Kidney capillary endothelial cell (primary cell): ENCODE measurements around the gene PTPN11.
"Not testable (repeated sequence)": the region's sequence is repeated elsewhere in the genome, so short reads cannot be mapped to it uniquely, and the experiment has no call there.

ENCODE experiments used
- DNase-seq: peaks from one replicate; pipeline ENCODE4 v3.0.0-alpha.2; 2018; ENCODE audit warnings: low spot score

Gene PTPN11

GRCh38 chr12:112409064-112409905, 9.5 kb upstream of the PTPN11 start, which contains the start of gene RPL6:
Gene RPL6, minus strand, starts transcription at chr12:112409605. Its CDS starts 949 bp downstream, at chr12:112408656.
- peak; percentile 86 for DNase-seq

GRCh38 chr12:112409906-112410244, 8.9 kb upstream of the PTPN11 start:
- no peak for DNase-seq

- DNase-seq, result no peak
These were observed 4.7 kb upstream of the PTPN11 start for GRCh38 chr12:112413855-112414625.

DNA sequence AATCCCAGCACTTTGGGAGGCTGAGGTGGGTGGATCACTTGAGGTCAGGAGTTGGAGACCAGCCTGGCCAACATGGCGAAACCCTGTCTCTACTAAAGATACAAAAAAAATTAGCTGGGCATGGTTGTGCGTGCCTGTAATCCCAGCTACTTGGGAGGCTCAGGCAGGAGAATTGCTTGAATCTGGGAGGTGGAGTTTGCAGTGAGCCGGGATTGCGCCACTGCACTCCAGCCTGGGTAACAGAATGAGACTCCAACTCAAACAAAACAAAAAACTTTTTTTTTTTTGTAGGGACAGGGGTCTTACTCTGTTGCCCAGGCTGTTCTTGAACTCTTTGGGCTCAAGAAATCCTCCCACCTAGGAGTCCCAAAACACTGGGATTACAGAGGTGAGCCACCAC, 3.3 kb upstream of the PTPN11 start:
- not testable (repeated sequence) for DNase-seq

DNA sequence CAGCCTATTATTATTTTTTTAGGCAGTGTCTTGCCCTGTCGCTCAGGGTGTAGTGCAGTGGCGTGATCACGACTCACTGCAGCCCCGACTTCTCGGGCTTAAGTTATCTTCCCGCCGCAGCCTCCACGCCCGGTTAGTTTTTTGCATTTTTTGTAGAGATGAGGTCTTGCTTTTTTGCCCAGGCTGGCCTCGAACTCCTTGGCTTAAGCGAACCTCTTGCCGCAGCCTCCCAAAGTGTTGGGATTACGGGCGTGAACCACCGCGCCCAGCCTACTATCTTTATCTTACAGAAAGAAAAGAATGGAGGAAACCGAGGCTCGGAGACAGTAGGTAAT, 507 bp upstream of the PTPN11 start:
- DNase-seq, result no peak

- peak; percentile 46 for DNase-seq
These were observed 768 bp downstream of the PTPN11 start for GRCh38 chr12:112419297-112420133.

GRCh38 chr12:112420740-112421139, 2.0 kb downstream of the PTPN11 start:
- no peak for DNase-seq

DNA sequence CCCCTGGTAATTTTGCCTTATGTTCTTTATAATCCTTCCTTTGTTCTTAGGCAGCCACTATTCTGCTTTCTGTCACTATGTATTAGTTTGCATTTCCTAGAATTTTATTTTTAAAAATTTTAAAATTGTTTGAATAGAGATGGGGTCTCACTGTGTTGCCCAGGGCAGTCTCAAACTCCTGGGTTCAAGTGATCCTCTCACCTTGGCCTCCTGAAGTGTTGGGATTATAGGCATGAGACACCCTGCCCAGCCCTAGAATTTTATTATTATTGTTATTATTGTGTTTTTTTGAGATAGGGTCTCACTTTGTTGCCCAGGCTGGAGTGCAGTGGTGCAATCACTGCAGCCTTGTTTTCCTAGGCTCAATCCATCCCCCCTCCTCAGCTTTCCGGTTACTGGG, 2.6 kb downstream of the PTPN11 start:
- no peak for DNase-seq

DNA sequence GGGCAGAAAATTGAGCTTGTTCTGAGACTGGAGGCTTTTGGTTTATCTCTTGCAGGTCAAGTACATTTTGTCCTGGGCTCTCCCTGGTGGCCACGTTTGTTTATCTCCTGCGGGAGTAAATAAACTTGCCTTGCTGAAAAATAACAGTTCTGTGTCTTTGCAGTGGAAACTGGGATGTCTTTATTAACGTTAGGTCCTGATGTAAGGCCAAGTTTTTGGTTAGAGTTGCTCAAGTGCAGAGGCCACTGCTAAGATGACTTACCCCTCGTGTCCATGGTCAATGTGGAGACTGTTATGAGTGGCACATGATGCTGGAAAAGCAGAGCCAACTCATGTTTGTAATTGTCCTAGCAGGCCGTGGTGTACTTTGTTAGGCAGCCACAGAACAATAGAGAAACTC, 3.8 kb downstream of the PTPN11 start:
- DNase-seq, result no peak

DNA sequence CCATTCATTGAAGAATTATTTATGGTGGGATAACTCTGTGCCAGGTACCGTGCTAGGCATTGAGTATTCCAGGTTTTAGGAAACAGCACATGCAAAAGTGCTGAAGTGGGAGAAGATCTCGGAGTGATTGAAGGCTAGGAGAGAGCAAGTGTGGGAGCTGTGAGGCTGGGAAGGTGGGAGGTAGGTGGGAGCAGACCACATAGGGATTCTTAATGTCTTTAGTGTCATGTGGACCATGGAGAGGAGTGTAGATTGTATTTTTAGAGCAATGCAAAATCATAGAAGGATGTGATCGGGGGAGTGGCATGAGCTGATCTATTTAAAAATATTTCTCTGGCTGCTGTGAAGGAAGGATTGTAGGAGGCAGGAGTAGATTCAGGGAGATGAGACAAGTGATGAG, 5.4 kb downstream of the PTPN11 start:
- DNase-seq, result no peak

- no peak for DNase-seq
These were observed 7.0 kb downstream of the PTPN11 start for GRCh38 chr12:112425582-112426382.

- DNase-seq, result no peak
These were observed 9.0 kb downstream of the PTPN11 start for GRCh38 chr12:112427760-112428159.

DNA sequence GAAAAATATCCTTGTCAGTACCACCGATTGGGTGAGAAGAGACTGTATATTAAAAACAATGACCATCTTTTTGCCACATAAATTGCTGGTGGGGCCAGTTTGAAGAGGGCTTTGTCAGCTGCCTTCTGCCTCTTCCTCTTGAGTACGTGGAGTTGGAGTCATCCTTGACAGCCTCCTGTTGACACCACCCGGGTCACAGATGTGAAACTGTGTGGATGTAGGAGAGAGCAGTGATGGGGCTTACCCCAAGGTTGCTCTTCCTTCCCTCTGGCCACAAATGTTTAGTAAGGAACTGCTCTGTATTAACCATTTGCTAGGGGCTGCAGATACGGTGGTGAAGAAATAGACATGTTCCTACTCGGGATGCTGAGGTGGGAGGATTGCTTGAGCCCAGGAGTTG, 12.2 kb downstream of the PTPN11 start:
- DNase-seq, result no peak

DNA sequence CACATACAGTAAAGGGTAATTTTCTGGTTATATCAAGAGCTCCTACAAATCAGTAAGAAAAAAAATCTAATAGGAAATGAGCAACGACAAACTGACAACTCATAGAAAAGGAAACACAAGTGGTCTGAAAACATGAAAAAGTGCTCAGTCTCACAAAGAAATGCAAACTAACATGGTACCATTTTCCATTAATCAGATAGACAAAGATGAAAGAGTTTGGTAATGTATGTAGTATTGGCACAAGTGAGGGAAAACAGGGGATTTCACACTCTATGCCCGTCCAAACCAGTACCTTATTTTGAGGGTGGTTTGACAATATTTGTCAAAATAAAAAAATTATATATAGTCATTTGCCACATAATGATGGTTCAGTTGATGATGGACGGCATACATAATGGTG, 13.2 kb downstream of the PTPN11 start:
- no peak for DNase-seq

GRCh38 chr12:112433551-112433950, 14.8 kb downstream of the PTPN11 start:
- no peak for DNase-seq

DNA sequence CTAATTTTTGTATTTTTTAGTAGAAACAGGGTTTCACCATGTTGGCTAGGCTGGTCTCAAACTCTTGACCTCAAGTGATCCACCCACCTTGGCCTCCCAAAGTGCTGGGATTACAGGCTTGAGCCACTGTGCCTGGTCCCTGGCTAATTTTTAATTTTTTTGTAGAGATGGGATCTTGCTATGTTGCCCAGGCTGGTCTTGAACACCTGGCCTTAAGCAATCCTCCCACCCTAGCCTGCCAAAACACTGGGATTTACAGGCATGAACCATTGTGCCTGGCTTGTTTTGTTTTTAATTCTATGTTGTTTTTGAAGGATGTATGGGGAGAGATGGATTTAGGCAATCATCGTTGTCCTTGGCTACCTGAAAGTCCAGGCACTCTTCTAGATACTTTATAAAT, 19.9 kb downstream of the PTPN11 start:
- DNase-seq, result not testable (repeated sequence)

DNA sequence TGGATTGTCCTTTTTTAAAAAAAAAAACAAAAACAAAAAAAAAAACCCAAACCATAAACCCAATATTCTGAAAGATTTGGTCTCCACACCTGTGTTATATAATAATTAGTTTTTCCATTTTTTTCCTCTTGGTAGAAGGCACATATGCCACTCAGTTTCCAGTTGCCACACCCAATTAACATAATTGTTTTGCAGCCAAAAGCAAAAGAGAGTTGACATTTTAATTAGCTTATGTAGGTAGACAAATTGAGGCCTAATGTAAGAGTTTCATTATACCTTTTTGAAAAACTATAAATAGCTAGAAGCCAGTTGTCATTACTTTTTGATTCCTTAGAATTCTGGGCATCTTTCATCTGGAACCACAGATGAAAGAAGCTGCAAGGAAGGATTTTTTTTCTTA, 21.0 kb downstream of the PTPN11 start:
- DNase-seq, result no peak

DNA sequence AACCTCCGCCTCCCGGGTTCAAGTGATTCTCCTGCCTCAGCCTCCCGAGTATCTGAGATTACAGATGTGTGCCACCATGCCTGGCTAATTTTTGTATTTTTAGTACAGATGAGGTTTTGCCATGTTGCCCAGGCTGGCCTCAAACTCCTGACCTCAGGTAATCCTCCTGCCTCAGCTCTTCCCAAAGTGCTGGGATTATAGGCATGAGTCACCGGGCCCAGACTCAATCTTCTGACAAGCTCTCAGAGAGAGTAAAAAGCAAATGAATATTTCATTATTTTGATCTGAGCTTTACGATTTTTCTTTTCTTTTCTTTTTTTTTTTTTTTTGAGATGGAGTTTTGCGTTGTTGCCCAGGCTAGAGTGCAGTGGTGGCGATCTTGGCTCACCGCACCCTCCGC, 21.9 kb downstream of the PTPN11 start:
- DNase-seq, result not testable (repeated sequence)

- no peak for DNase-seq
These were observed 25.2 kb downstream of the PTPN11 start for GRCh38 chr12:112443916-112444315.

DNA sequence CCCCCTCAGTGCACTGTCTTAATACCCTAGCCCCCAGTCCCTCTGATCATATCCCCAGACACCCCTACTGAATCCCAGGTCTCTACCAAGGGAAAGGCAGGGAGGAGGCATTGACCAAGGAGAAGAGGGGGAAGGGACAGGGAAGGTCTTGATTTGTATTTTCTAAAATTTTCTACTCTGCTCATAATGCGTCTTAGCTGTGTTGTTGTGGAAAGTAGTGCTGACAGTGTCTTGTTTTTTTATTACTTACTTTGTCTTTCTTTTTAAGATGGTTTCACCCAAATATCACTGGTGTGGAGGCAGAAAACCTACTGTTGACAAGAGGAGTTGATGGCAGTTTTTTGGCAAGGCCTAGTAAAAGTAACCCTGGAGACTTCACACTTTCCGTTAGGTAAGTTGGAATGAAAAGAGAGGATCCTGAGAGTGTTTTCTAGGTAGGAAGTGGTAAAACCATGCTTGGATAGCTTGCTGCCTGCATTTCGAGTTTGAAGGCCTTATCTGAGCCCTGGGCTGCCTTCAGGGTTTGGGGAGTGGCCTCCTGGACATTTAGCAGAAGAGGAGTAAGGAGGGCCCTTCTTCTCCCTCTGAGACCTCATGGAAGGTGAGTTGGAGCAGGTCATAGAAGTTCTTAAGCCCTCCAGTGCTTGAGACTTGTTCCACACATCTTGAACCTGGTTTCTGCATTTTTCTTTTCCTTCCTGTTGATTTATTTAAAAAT, 27.4 kb downstream of the PTPN11 start:
- DNase-seq, result no peak

- DNase-seq, result no peak
These were observed 28.4 kb downstream of the PTPN11 start for GRCh38 chr12:112447106-112447505.
